NCI-H2227 treated with DMSO at 0.1 percent for 48 hours (cell line): ENCODE measurements around the gene EMILIN2.
"Not testable (repeated sequence)": the region's sequence is repeated elsewhere in the genome, so short reads cannot be mapped to it uniquely, and the experiment has no call there.

ENCODE experiments used
- DNase-seq: peaks from one replicate; lab custom pipeline; 2025; lab: John Stamatoyannopoulos, UW

The EMILIN2 gene

DNA sequence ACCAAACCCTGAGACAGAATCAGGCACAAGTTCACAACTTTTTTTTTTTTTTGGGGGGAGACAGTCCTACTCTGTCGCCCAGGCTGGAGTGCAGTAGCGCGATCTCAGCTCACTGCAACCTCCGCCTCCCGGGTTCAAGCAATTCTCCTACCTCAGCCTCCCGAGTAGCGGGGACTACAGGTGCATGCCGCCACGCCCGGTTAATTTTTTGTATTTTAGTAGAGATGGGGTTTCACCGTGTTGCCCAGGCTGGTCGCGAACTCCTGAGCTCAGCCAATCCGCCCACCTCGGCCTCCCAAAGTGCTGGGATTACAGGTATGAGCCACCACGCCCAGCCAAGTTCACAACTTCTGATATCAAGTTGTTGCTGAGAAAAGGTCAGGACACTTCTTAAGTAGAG lies 68.7 kb downstream of the EMILIN2 start:
- not testable (repeated sequence) for DNase-seq

GRCh38 chr18:2916184-2916583 lies 69.4 kb downstream of the EMILIN2 start:
- no peak for DNase-seq

GRCh38 chr18:2917259-2918047 lies 70.6 kb downstream of the EMILIN2 start:
- DNase-seq: no peak

DNA sequence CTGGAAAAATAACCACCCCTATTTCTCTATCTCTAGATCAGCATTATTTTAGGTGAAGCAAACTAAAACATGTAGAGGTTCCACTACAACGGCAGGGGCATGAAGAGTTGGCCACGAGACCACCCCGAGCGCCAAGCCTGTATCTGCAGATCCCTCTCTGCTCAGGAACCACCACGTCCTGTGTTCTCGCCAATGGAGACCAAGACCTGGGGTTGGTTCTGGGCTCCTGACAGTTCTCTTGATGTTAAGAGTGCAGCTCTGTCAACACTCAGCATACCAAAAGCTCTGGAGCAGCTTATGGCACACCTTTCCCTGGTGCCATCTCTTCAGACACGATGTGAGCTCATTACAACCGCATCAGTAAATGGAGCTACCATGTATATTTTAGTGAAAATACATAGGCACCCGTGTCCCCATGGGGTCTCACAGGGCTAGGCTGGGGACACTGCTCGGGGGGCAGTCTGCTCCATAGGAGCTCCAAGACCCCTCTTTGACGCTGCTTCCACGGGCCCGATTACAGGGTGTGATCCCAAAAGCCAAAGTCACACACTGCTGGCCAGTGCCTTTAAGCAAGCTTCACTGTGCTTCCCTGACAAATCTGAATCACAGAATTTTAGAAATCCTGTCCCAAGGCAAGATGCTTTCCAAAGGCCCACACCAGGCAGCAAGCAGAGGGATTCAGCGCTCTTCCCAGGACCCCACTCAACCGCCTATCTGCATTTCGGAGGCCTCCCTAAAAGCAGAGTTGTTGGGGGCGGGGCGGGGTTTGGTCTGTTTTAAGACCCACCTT lies 72.2 kb downstream of the EMILIN2 start:
- no peak for DNase-seq

GRCh38 chr18:2919600-2919999 lies 72.8 kb downstream of the EMILIN2 start:
- DNase-seq: no peak

DNA sequence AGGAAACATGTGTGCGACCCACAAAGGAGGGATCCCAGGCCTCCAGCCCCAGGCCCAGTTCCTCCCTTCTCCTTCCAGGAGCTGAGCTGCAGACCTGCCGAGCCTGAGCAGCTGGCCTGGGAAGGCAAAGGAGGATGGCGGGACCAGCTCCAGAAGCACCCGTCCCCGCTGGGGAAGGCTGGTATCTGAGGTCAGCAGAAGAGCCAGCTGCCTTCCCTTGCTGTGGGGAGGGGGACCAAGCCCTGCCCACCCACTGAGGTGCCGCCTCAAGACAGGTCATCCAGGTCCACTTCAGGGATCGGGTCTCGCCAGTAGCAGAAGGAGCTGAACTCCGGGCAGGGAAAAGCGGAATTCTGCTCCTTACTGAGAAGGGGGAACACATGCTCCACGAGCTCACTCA lies 73.2 kb downstream of the EMILIN2 start:
- DNase-seq: no peak

DNA sequence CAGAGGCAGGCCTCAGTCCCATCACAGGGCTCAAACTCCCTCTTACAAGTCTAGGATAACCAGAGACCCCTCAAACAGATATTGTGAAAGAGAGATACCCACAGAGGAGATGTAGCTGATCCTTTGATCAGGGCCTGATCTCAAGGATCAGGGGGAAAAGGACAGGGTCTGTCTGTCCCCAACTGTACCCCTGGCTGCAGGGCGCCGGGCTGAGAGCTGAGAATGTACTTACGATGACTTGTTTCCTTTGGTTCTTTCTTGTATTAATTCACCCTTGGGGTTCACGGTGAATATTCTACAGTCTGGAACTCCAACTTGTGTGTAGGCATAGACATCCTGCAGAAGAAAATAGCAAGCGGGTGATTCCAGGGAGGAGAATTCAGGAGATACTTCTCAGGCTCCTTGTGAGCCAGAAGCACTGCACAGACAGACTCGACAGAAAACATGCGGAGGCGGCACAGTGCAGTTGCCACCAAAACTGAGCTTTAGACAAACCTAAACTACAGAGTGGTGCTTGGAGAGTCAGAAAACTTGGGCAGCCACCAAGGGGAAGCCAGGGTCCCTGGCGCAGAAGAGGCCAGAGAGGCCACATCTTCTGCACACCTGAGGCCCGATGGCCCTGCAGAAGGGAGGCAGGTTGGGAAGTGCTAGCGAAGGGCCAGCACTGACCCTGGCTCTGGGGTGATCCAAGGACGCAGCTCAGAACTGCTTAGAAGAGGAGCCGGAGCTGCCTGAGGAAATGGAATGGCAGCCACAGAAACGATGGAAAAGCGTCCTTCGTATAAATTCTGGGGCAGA lies 73.9 kb downstream of the EMILIN2 start:
- DNase-seq: no peak

DNA sequence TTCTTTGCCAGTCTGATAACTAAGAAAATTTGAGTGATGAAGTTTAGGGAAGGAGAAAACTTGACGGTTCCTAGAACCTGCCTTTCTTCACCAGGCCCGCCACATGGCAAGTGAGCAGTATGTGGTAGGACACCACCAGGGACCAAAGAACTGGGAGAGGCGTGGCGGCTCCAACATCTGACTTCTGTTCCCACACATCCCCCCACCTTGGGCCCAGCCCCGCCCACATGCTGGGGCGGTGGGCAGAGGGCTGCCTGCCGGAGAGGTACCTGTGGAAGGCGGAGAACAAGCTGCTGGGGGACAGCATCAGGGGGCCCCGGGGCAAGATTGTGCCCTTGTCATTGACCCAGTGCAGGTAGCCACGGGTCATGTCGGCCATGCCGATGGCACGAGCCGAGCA lies 75.0 kb downstream of the EMILIN2 start:
- no peak for DNase-seq

GRCh38 chr18:2923464-2923863 lies 76.7 kb downstream of the EMILIN2 start:
- DNase-seq: no peak

DNA sequence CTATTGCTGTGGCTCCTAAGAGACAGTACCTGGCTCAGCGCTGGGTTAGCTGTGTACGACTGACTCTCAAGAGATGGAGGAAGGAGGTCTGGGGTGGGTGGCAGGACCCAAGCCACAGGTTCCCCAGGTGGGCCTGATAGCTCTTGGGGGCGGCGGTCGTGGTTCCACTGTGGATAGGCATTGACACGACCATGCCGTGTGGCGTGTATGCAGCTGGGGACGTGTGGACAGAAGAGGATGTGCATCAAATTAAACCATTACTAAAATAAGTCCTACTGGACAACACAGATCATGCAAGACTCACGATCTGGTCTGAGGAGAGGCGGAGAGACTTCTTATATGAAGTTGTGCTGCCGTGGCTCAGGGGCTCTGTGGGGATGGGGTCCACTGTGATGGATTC lies 78.1 kb downstream of the EMILIN2 start:
- DNase-seq: no peak

GRCh38 chr18:2926528-2926927 lies 79.7 kb downstream of the EMILIN2 start:
- DNase-seq: no peak

DNA sequence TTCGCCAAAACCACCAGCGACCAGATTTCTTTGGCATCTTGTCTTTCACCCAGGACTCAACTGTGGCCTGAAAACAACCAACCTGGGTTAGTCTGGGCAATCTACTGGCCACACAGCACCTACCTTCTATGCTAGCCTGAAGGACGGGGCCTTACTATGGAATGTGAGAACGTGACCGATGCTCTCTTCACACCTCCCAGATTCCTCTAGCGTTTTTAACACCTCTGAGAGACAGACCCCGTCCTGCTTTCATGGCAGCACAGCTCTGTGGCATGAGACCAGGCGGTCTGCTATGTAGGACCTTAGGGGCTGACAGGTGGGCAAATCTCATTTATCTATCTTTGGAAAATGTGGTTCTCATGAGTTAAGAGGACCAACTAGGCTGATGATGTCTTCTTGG lies 80.9 kb downstream of the EMILIN2 start:
- no peak for DNase-seq

- peak; percentile 62 for DNase-seq
Measured at GRCh38 chr18:2932247-2933181, 85.7 kb downstream of the EMILIN2 start.

GRCh38 chr18:2933995-2934394 lies 87.2 kb downstream of the EMILIN2 start:
- no peak for DNase-seq

- DNase-seq: no peak
Measured at GRCh38 chr18:2935438-2936192, 88.8 kb downstream of the EMILIN2 start.

- no peak for DNase-seq
Measured at GRCh38 chr18:2939317-2939716, 92.5 kb downstream of the EMILIN2 start.

DNA sequence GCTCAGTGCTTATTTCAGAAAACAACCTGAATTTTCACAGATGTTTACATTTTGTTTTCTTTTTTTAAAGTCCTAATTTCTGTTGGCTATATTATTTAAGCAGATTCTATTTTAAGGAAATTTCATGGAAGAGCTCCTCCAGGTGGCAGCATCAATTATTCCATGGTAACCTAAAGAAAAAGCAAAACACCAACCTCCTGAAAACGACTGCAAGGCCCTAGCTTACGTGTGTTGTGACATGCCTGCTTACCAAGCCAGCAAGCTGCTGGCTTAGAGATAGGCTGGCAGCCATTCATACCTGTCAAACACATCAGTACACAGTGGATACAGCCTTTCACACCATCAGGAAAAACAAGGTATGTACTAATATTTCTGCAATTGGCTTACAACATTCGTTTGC lies 101.2 kb downstream of the EMILIN2 start:
- DNase-seq: peak; percentile 8

GRCh38 chr18:2952605-2953004 lies 105.8 kb downstream of the EMILIN2 start:
- no peak for DNase-seq

GRCh38 chr18:2953935-2954653 lies 107.3 kb downstream of the EMILIN2 start:
- DNase-seq: no peak
